Inflammatory macrophage (primary cell): ENCODE measurements around the gene APOF.
"Not testable (repeated sequence)": the region's sequence is repeated elsewhere in the genome, so short reads cannot be mapped to it uniquely, and the experiment has no call there.

Experiments used
- DNase-seq, 2 donors: peaks; one replicate each; pipeline ENCODE4 v3.0.0-alpha.2; 2020 to 2022
- total RNA-seq, 18 experiments: gene quantifications; one replicate each; lab custom pipeline; 2026; ENCODE audit warnings: mixed read lengths in 6 of 18, inconsistent platforms in 2 of 18; lab: John Stamatoyannopoulos, UW

The APOF gene
- total RNA-seq: 0 to 0.06 (median 0) reads per million in 18 experiments

GRCh38 chr12:56362130-56363059, at the start of gene APOF:
Gene APOF, minus strand, starts transcription at chr12:56362857. Its CDS starts 112 bp downstream, at chr12:56362745.
- DNase-seq: no peak

GRCh38 chr12:56411781-56412639, 49.4 kb upstream of the APOF start:
- DNase-seq: no peak

GRCh38 chr12:56410768-56411167, 48.1 kb upstream of the APOF start:
- DNase-seq: no peak

GRCh38 chr12:56408799-56409417, 46.3 kb upstream of the APOF start:
- no peak for DNase-seq

GRCh38 chr12:56404227-56404626, 41.6 kb upstream of the APOF start:
- not testable (repeated sequence) for DNase-seq

GRCh38 chr12:56401612-56402011, 39.0 kb upstream of the APOF start:
- DNase-seq: not testable (repeated sequence)

GRCh38 chr12:56401125-56401524, 38.5 kb upstream of the APOF start:
- not testable (repeated sequence) for DNase-seq

- not testable (repeated sequence) for DNase-seq
Measured at GRCh38 chr12:56399466-56399865, 36.8 kb upstream of the APOF start.

- DNase-seq: no peak
Measured at GRCh38 chr12:56398324-56398723, 35.7 kb upstream of the APOF start.

GRCh38 chr12:56392331-56392730, 29.7 kb upstream of the APOF start:
- DNase-seq: no peak

GRCh38 chr12:56391721-56392120, 29.1 kb upstream of the APOF start:
- no peak for DNase-seq

- DNase-seq: no peak
Measured at GRCh38 chr12:56389412-56389811, 26.8 kb upstream of the APOF start.

- DNase-seq: no peak
Measured at GRCh38 chr12:56387152-56387736, 24.6 kb upstream of the APOF start.

- no peak for DNase-seq
Measured at GRCh38 chr12:56385873-56386272, 23.2 kb upstream of the APOF start.

GRCh38 chr12:56382611-56383010, 20.0 kb upstream of the APOF start:
- no peak for DNase-seq

- DNase-seq: no peak
Measured at GRCh38 chr12:56377989-56378316, 15.3 kb upstream of the APOF start.

- DNase-seq: peak; percentile 25 to 45
Measured at GRCh38 chr12:56377310-56377988, 14.8 kb upstream of the APOF start.

- DNase-seq: no peak
Measured at GRCh38 chr12:56375598-56376434, 13.2 kb upstream of the APOF start.

- DNase-seq: peak in 1 of 2 donors; percentile 20
Measured at GRCh38 chr12:56374726-56375597, 12.3 kb upstream of the APOF start.

GRCh38 chr12:56373515-56373914, 10.9 kb upstream of the APOF start:
- no peak for DNase-seq
